ENCODE results near the gene FGR.

FGR gene

DNA sequence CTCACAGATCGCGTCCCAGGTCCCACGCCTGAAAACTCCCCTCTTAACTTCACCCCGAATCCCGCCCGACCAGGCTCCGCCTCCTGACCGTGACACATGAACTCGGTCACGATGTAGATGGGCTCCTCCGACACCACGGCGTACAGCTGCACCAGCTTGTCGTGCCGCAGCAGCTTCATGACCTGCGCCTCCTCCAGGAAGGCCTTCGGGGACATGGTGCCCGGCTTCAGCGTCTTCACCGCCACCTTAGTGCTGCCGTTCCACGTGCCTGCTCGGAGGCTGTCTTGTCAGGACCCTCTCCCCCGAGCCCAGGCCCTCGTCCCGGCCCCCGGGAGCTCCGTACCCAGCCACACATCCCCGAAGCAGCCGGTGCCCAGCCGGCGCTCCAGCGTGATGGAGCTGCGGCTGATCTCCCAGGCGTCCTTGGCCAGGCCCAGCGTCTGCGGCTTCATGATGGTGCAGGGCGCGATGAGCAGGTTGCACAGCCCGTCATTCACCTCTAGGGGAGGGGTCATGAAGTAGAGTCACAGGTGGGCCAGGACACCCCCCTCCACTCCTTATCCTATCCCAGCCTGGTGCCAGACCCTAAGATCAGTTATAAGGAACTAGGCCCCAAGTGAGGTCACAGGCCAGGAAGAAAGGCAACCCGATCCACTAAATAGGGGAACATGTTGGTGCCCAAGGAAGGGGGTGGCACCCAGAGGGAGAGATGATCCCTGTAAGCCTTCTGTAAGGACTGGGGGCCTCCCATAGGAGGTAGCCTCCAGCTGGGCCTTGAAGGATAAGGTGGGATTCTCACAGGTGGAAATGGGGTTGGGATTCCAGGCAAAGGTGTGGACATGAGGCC is 19.4 kb downstream of the FGR start:
- peak overlapping the region; percentile 37 for H2AK5ac ChIP-seq (ENCODE audit: low read depth, low read length)
- H3K9ac ChIP-seq (ENCODE audit: low read depth, low read length, poor library complexity) = no peak overlapping the region
- no peak overlapping the region for H3K27ac ChIP-seq (replicated peaks; ENCODE audit: low read length)
- no peak overlapping the region for H2BK15ac ChIP-seq (ENCODE audit: low read length)
- H3K4me3 ChIP-seq (ENCODE audit: low read length in 2 of 2) = peak overlapping the region in 1 of 2 donors; percentile 69
- H2BK12ac ChIP-seq (ENCODE audit: low read length) = no peak overlapping the region
- no peak overlapping the region for H4K8ac ChIP-seq (ENCODE audit: low read depth, low read length)
- no peaks in the 10 kb centered on the region for H3K36me3 ChIP-seq (replicated peaks in 1 of 2; ENCODE audit: control insufficient read depth in 2 of 2, insufficient read depth in 2 of 2, low read length in 2 of 2)
- peaks cover 2 to 8% of the 10 kb centered on the region in 2 donors for H3K4me1 ChIP-seq (ENCODE audit: control insufficient read depth in 2 of 2, insufficient read depth in 1 of 2, low read depth in 1 of 2, low read length in 2 of 2)
- H3K4ac ChIP-seq (ENCODE audit: low read length) = no peak overlapping the region
- no peak for DNase-seq (ENCODE audit: low spot score)
- H3K14ac ChIP-seq (ENCODE audit: low read length) = no peak overlapping the region
- H3K23ac ChIP-seq (ENCODE audit: low read depth, low read length, poor library complexity) = peak overlapping the region; percentile 55
- H2AFZ ChIP-seq (ENCODE audit: low read length) = no peak overlapping the region
- H3K18ac ChIP-seq (ENCODE audit: low read length) = peak overlapping the region; percentile 63
- no peaks in the 10 kb centered on the region for H3K9me3 ChIP-seq (replicated peaks in 1 of 2; ENCODE audit: control insufficient read depth in 2 of 2, insufficient read depth in 1 of 2, low read depth in 1 of 2, low read length in 2 of 2)
- H2BK120ac ChIP-seq (ENCODE audit: low read depth, low read length) = no peak overlapping the region
- H3K27me3 ChIP-seq (ENCODE audit: control insufficient read depth in 3 of 3, insufficient read depth in 3 of 3, low read depth in 1 of 3, low read length in 3 of 3) = peaks cover 0 to 20% (median 0%) of the 10 kb centered on the region in 3 experiments
- WGBS, 2 donors (ENCODE audit: extremely low coverage in 2 of 2, insufficient read length in 2 of 2, insufficient replicate concordance in 1 of 2) = no CpG with 5 or more reads among the region's 41 CpGs
- H3K79me1 ChIP-seq (ENCODE audit: low read depth, low read length) = no peaks in the 10 kb centered on the region
- H4K91ac ChIP-seq (ENCODE audit: low read depth, low read length, poor library complexity) = no peak overlapping the region
- H3K4me2 ChIP-seq (ENCODE audit: insufficient read depth, low read length, poor library complexity, severe bottlenecking) = peak overlapping the region; percentile 68
- H2BK5ac ChIP-seq (ENCODE audit: low read length) = peak overlapping the region; percentile 4

DNA sequence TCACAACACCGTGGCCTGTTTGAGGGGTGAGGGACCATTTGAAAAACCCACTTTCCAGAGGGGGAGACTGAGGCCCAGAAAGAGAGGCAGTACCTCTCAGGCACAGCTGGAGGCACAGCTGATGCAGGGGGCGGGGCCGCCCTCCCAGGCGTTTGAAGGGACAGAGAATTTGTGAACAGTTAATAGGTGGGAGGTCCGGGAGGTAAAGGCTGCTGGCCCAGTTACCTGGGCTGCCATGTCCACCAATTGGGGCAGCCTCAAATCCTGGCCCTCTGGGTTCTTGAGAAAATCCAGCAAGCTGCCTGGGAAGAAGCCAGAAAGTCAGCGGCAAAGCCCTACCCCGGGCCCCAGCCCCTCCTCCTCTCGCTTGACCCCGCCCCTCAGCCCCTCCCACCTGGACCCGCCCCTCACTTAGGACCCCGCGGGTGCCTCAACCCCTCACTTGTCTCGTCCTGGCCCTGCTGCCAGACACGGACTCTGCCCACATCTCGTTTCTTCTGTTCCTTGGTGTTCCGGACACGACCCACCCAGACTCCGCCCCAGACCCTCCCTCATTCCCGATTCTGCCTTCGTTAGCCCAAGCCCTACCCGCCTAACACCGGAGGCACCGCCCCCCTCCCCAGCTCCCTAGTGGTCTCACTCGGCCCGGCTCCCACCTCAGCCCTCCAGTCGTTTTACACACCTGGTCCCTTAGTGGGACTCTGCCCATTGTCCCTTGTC is 20.2 kb downstream of the FGR start:
- Histone ChIP-seq H3K4me3 (ENCODE audit: low read length in 2 of 2) (peak overlapping the region in 1 of 2 donors; percentile 69), H2BK12ac (ENCODE audit: low read length) (peak overlapping the region; percentile 77), H3K36me3 (replicated peaks in 1 of 2; ENCODE audit: control insufficient read depth in 2 of 2, insufficient read depth in 2 of 2, low read length in 2 of 2) (no peaks in the 10 kb centered on the region), H3K23ac (ENCODE audit: low read depth, low read length, poor library complexity) (peak overlapping the region; percentile 55), H2BK120ac (ENCODE audit: low read depth, low read length) (no peak overlapping the region), H3K9me3 (replicated peaks in 1 of 2; ENCODE audit: control insufficient read depth in 2 of 2, insufficient read depth in 1 of 2, low read depth in 1 of 2, low read length in 2 of 2) (no peaks in the 10 kb centered on the region), H2BK15ac (ENCODE audit: low read length) (no peak overlapping the region), H3K27ac (replicated peaks; ENCODE audit: low read length) (no peak overlapping the region), H3K4ac (ENCODE audit: low read length) (no peak overlapping the region), H3K4me1 (ENCODE audit: control insufficient read depth in 2 of 2, insufficient read depth in 1 of 2, low read depth in 1 of 2, low read length in 2 of 2) (peaks cover 2 to 8% of the 10 kb centered on the region in 2 donors), H2AK5ac (ENCODE audit: low read depth, low read length) (peak overlapping the region; percentile 24), H4K8ac (ENCODE audit: low read depth, low read length) (no peak overlapping the region), H3K18ac (ENCODE audit: low read length) (peak overlapping the region; percentile 20), H3K14ac (ENCODE audit: low read length) (peak overlapping the region; percentile 10), H3K4me2 (ENCODE audit: insufficient read depth, low read length, poor library complexity, severe bottlenecking) (peak overlapping the region; percentile 68), H3K27me3 (ENCODE audit: control insufficient read depth in 3 of 3, insufficient read depth in 3 of 3, low read depth in 1 of 3, low read length in 3 of 3) (peaks cover 0 to 20% (median 0%) of the 10 kb centered on the region in 3 experiments), H3K9ac (ENCODE audit: low read depth, low read length, poor library complexity) (peak overlapping the region; percentile 38), H2AFZ (ENCODE audit: low read length) (no peak overlapping the region), H3K79me1 (ENCODE audit: low read depth, low read length) (no peaks in the 10 kb centered on the region), H4K91ac (ENCODE audit: low read depth, low read length, poor library complexity) (no peak overlapping the region), H2BK5ac (ENCODE audit: low read length) (peak overlapping the region; percentile 4)
- no CpG with 5 or more reads among the region's 26 CpGs for WGBS, 2 donors (ENCODE audit: extremely low coverage in 2 of 2, insufficient read length in 2 of 2, insufficient replicate concordance in 1 of 2)
- DNase-seq (ENCODE audit: low spot score) = no peak

DNA sequence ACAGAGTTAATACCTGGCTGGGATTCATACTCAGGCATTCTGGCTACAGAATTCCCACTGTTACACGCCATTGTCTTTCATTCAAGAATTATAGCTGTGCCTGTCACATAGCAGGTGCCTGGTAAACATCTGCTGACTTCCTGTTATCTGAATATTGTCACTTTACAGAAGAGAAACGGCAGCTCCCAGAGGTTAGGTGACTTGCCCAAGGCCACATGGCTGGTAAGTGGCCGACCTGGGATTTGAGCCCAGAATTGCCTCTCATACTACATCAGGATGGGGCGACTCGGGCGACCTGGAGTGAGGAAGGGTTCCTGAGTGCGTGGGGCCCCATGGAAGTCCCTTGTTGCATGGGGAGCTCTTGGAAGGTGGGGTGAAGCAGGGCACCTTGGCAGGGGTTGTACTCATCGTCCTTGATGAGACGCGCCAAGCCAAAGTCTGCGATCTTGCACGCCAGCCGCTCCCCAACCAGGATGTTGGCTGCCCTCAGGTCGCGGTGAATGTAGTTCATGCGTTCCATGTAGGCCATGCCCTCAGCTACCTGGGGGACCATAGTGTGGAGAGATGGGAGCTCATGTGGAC is 20.9 kb downstream of the FGR start:
- Histone ChIP-seq H3K23ac (ENCODE audit: low read depth, low read length, poor library complexity) (no peak overlapping the region), H4K91ac (ENCODE audit: low read depth, low read length, poor library complexity) (no peak overlapping the region), H3K4me2 (ENCODE audit: insufficient read depth, low read length, poor library complexity, severe bottlenecking) (peak overlapping the region; percentile 68), H3K4me3 (ENCODE audit: low read length in 2 of 2) (peak overlapping the region in 1 of 2 donors; percentile 5), H3K9me3 (replicated peaks in 1 of 2; ENCODE audit: control insufficient read depth in 2 of 2, insufficient read depth in 1 of 2, low read depth in 1 of 2, low read length in 2 of 2) (no peaks in the 10 kb centered on the region), H2BK15ac (ENCODE audit: low read length) (no peak overlapping the region), H2BK5ac (ENCODE audit: low read length) (no peak overlapping the region), H3K9ac (ENCODE audit: low read depth, low read length, poor library complexity) (peak overlapping the region; percentile 38), H2BK12ac (ENCODE audit: low read length) (peak overlapping the region; percentile 77), H3K79me1 (ENCODE audit: low read depth, low read length) (no peaks in the 10 kb centered on the region), H3K4me1 (ENCODE audit: control insufficient read depth in 2 of 2, insufficient read depth in 1 of 2, low read depth in 1 of 2, low read length in 2 of 2) (peaks cover 5 to 8% of the 10 kb centered on the region in 2 donors), H4K8ac (ENCODE audit: low read depth, low read length) (no peak overlapping the region), H2BK120ac (ENCODE audit: low read depth, low read length) (no peak overlapping the region), H3K14ac (ENCODE audit: low read length) (peak overlapping the region; percentile 10), H2AK5ac (ENCODE audit: low read depth, low read length) (peak overlapping the region; percentile 24), H3K27ac (replicated peaks; ENCODE audit: low read length) (no peak overlapping the region), H3K27me3 (ENCODE audit: control insufficient read depth in 3 of 3, insufficient read depth in 3 of 3, low read depth in 1 of 3, low read length in 3 of 3) (peaks cover 0 to 20% (median 0%) of the 10 kb centered on the region in 3 experiments), H3K18ac (ENCODE audit: low read length) (peak overlapping the region; percentile 49), H3K36me3 (replicated peaks in 1 of 2; ENCODE audit: control insufficient read depth in 2 of 2, insufficient read depth in 2 of 2, low read length in 2 of 2) (no peaks in the 10 kb centered on the region), H2AFZ (ENCODE audit: low read length) (no peak overlapping the region), H3K4ac (ENCODE audit: low read length) (no peak overlapping the region)
- DNase-seq (ENCODE audit: low spot score) = no peak
- no CpG with 5 or more reads among the region's 16 CpGs for WGBS, 2 donors (ENCODE audit: extremely low coverage in 2 of 2, insufficient read length in 2 of 2, insufficient replicate concordance in 1 of 2)

Measured in neuronal stem cell (in vitro differentiated cells).